ENCODE data around the gene MBNL2.
A peak's percentile ranks its signal among the peaks of the same experiment; 100 is the strongest.

MBNL2 gene

GRCh38 chr13:97255515-97256021 lies 33.4 kb downstream of the MBNL2 start:
- DNase-seq: no peak

GRCh38 chr13:97256343-97256783 lies 34.2 kb downstream of the MBNL2 start:
- no peak for DNase-seq

GRCh38 chr13:97257228-97257755 lies 35.2 kb downstream of the MBNL2 start:
- no peak for DNase-seq

- DNase-seq: no peak
These were observed 36.0 kb downstream of the MBNL2 start for GRCh38 chr13:97257800-97258799.

GRCh38 chr13:97258801-97259200 lies 36.7 kb downstream of the MBNL2 start:
- no peak for DNase-seq

GRCh38 chr13:97259410-97259797 lies 37.3 kb downstream of the MBNL2 start:
- DNase-seq: no peak

- no peak for DNase-seq
These were observed 37.9 kb downstream of the MBNL2 start for GRCh38 chr13:97259798-97260714.

GRCh38 chr13:97261254-97262005 lies 39.3 kb downstream of the MBNL2 start:
- peak; percentile 22 for DNase-seq

GRCh38 chr13:97262058-97262457 lies 39.9 kb downstream of the MBNL2 start:
- no peak for DNase-seq

GRCh38 chr13:97263160-97263559 lies 41.0 kb downstream of the MBNL2 start:
- DNase-seq: no peak

- no peak for DNase-seq
These were observed 42.5 kb downstream of the MBNL2 start for GRCh38 chr13:97264663-97265062.

- no peak for DNase-seq
These were observed 44.2 kb downstream of the MBNL2 start for GRCh38 chr13:97266332-97266731.

GRCh38 chr13:97266772-97267417 lies 44.8 kb downstream of the MBNL2 start:
- no peak for DNase-seq

- DNase-seq: no peak
These were observed 45.4 kb downstream of the MBNL2 start for GRCh38 chr13:97267418-97268059.

GRCh38 chr13:97268772-97269171 lies 46.6 kb downstream of the MBNL2 start:
- no peak for DNase-seq

GRCh38 chr13:97269603-97270002 lies 47.5 kb downstream of the MBNL2 start:
- no peak for DNase-seq

GRCh38 chr13:97272526-97272925 lies 50.4 kb downstream of the MBNL2 start:
- no peak for DNase-seq

GRCh38 chr13:97273341-97273831 lies 51.3 kb downstream of the MBNL2 start:
- DNase-seq: no peak

- DNase-seq: no peak
These were observed 52.9 kb downstream of the MBNL2 start for GRCh38 chr13:97274829-97275649.
